ENCODE measurements around the gene INKA2. TPM values are rescaled to one million over a fixed set of nuclear protein-coding genes. Genes with fewer than 3 reads are reported as not detected.

INKA2 gene
- total and polyA plus RNA-seq, 2 experiments from 2014 or later = 3.7 to 8.4 TPM

DNA sequence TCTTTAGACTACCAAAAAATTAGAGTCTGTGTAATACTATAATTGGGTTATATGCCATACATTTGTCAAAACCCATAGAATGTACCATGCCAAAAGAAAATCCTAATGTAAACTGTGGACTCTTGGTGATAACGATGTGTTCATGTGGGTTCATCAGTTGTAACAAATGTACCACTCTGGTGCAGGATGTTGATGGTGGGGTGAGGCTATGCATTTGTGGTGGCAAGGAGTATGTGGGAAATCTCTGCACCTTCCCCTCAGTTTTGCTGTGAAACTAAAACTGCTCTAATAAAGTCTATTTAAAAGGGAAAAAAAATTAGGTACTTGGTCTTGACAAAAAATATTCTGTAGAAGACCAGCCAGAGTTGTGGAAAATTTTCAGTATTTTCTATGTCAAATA, 43.4 kb downstream of the INKA2 start:
- DNase-seq (ENCODE audit: low spot score) (no peak), ATAC-seq (no peak)
- Histone ChIP-seq H3K36me3 (ENCODE audit: insufficient read depth) (peaks cover 4% of the 10 kb centered on the region; the same call in 1 of the 2 replicates), H4K20me1 (replicated peaks; ENCODE audit: insufficient read depth) (peaks cover 3% of the 10 kb centered on the region; the same call in 1 of the 2 replicates), H3F3A (replicated peaks; ENCODE audit: low read depth) (no peaks in the 10 kb centered on the region), H3K27ac (ENCODE audit: low read depth) (no peak overlapping the region), H3K27me3 (ENCODE audit: insufficient read depth) (no peaks in the 10 kb centered on the region), H3K4me3 (no peak overlapping the region), H3K79me2 (replicated peaks; ENCODE audit: insufficient read depth) (no peaks in the 10 kb centered on the region), H3K4me1 (ENCODE audit: insufficient read depth) (no peaks in the 10 kb centered on the region), H3K9me2 (ENCODE audit: insufficient read depth) (no peaks in the 10 kb centered on the region), H3K4me2 (no peak overlapping the region), H2AFZ (no peak overlapping the region)
- Mint-ChIP-seq H3K4me1 (no peaks in the 10 kb centered on the region), H3K36me3 (ENCODE audit: low read depth) (peaks cover 10% of the 10 kb centered on the region; the same call in 2 of the 3 replicates), H3K27ac (no peak overlapping the region), H3K27me3 (ENCODE audit: insufficient read depth, low read depth, poor library complexity) (no peaks in the 10 kb centered on the region), H3K4me3 (no peak overlapping the region), H3K9me3 (no peaks in the 10 kb centered on the region)
- TF ChIP-seq STAT1 (IDR thresholded peaks at IDR 0.05; ENCODE audit: unreplicated experiment) = no peak
- TF ChIP-seq EZH2phosphoT487 (IDR thresholded peaks at IDR 0.05; ENCODE audit: unreplicated experiment) = no peak
- TF ChIP-seq ZNF331 (CRISPR knock-in tag; IDR thresholded peaks at IDR 0.05; ENCODE audit: low read depth) = no peak
- TF ChIP-seq EZH2 (IDR thresholded peaks at IDR 0.05; ENCODE audit: low read depth, unreplicated experiment) = no peak
- no peak for TF ChIP-seq ZNF462 (CRISPR knock-in tag; IDR thresholded peaks at IDR 0.05)
- TF ChIP-seq POLR2AphosphoS5 (IDR thresholded peaks at IDR 0.05; ENCODE audit: low read depth) = no peak
- TF ChIP-seq ZNF114 (CRISPR knock-in tag; IDR thresholded peaks at IDR 0.05) = no peak
- TF ChIP-seq CTCF (conservative IDR thresholded peaks at IDR 0.05; ENCODE audit: low read depth in 2 of 2) = no peak
- no peak for TF ChIP-seq NANOG (IDR thresholded peaks at IDR 0.05; ENCODE audit: borderline replicate concordance)
- TF ChIP-seq JUNB (IDR thresholded peaks at IDR 0.05; ENCODE audit: unreplicated experiment) = no peak
- TF ChIP-seq CREB1 (CRISPR knock-in tag; IDR thresholded peaks at IDR 0.05; ENCODE audit: low read depth) = no peak
- TF ChIP-seq ETS1 (IDR thresholded peaks at IDR 0.05) = no peak
- TF ChIP-seq, protein P1, sequence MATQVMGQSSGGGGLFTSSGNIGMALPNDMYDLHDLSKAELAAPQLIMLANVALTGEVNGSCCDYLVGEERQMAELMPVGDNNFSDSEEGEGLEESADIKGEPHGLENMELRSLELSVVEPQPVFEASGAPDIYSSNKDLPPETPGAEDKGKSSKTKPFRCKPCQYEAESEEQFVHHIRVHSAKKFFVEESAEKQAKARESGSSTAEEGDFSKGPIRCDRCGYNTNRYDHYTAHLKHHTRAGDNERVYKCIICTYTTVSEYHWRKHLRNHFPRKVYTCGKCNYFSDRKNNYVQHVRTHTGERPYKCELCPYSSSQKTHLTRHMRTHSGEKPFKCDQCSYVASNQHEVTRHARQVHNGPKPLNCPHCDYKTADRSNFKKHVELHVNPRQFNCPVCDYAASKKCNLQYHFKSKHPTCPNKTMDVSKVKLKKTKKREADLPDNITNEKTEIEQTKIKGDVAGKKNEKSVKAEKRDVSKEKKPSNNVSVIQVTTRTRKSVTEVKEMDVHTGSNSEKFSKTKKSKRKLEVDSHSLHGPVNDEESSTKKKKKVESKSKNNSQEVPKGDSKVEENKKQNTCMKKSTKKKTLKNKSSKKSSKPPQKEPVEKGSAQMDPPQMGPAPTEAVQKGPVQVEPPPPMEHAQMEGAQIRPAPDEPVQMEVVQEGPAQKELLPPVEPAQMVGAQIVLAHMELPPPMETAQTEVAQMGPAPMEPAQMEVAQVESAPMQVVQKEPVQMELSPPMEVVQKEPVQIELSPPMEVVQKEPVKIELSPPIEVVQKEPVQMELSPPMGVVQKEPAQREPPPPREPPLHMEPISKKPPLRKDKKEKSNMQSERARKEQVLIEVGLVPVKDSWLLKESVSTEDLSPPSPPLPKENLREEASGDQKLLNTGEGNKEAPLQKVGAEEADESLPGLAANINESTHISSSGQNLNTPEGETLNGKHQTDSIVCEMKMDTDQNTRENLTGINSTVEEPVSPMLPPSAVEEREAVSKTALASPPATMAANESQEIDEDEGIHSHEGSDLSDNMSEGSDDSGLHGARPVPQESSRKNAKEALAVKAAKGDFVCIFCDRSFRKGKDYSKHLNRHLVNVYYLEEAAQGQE (IDR thresholded peaks at IDR 0.05; ENCODE audit: unreplicated experiment) = no peak
